ENCODE measurements around the gene PTGFRN. TPM values are rescaled to one million over a fixed set of nuclear protein-coding genes. Genes with fewer than 3 reads are reported as not detected.

PTGFRN gene
- polyA plus RNA-seq, 6 donors from 2014 or later, result not detected

Other genes with a start within 250 kb of the PTGFRN start
- gene IGSF3, start 242.2 kb upstream of the PTGFRN start, polyA plus RNA-seq (ENCODE audit: low read depth in 6 of 6), result not detected
- gene CD2, start 155.5 kb upstream of the PTGFRN start, polyA plus RNA-seq (ENCODE audit: low read depth in 6 of 6), result 1 to 10 TPM in 4 of 6 donors, under 1 TPM in 2; 0.35 to 1.2 (median 1.1) TPM
- under 1 TPM in 3 of 6 donors, not detected in 3; 0.09 to 0.86 (median 0.14) TPM for gene CD101, start 91.8 kb downstream of the PTGFRN start, polyA plus RNA-seq (ENCODE audit: low read depth in 6 of 6)
- 10 to 100 TPM in 3 of 6 donors, 1 to 10 TPM in 3; 2.9 to 14.3 (median 10.9) TPM for gene TTF2, start 150.4 kb downstream of the PTGFRN start, polyA plus RNA-seq (ENCODE audit: low read depth in 6 of 6)
- under 1 TPM in 2 of 6 donors, not detected in 4; 0.17 to 0.31 TPM for gene TRIM45, start 211.8 kb downstream of the PTGFRN start, polyA plus RNA-seq (ENCODE audit: low read depth in 6 of 6)